NCI-H2227 treated with DMSO at 0.1 percent for 48 hours (cell line): ENCODE measurements around the gene ZMAT5.

Experiments used
- DNase-seq: peaks from one replicate; lab custom pipeline; 2025; lab: John Stamatoyannopoulos, UW

The ZMAT5 gene

DNA sequence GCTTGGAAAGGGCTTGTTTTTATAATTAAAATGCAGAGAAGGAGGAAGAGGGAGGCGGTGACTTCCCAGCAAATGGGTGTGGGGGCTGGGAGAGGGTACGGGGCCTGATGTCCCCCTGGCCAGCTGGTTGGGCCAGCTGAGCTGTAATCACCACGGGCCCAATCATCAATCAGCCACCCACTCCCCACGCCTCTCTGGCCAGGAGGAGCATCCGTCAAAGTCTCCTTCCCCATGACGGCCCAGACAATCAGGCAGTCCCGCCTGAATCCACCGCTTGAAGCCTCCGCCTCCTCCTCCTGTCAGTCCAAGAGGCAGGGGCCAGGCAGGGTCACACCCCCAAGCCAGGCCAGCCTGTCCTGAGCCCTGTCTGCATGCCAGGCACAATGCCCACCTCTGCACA, 60.3 kb downstream of the ZMAT5 start:
- no peak for DNase-seq

- no peak for DNase-seq
These were observed 61.2 kb downstream of the ZMAT5 start for GRCh38 chr22:29705651-29706050.

DNA sequence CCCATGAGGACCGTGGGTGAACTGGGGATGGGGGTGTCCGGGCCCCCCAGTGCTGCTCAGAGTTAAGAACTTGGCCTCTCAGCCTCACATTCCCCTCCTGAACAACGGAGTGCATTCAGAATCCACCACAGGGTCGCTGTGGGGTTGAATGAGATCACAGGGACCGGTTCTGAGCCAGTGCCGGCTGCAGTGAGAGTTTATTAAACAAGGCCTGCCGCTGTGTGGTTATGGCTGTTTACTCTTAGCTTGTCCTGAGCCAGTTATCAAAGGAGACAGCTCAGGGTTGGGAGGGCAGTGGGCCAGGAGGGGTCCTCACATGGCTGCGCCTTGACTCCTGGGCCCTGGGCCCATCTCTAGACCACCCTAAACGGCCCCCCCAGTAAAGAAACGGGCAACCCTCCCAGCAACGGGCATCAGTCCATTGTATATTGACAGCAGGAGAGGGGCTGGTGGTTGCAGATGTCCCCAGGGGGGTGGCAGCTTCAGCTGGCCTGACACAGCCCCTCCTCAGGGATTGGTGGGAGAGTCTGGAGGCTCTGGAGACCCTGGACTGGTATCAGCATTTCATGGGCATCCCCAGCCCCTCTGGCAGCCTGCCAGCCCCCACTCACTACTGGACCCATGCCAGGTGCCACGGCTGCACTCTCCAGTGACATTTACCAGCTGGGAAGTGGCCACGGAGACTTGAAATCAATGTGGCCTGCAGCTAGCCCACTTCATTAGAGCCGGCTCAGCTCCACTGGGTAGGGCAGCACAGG, 62.1 kb downstream of the ZMAT5 start:
- DNase-seq = no peak

GRCh38 chr22:29703569-29704195, 63.1 kb downstream of the ZMAT5 start:
- no peak for DNase-seq

DNA sequence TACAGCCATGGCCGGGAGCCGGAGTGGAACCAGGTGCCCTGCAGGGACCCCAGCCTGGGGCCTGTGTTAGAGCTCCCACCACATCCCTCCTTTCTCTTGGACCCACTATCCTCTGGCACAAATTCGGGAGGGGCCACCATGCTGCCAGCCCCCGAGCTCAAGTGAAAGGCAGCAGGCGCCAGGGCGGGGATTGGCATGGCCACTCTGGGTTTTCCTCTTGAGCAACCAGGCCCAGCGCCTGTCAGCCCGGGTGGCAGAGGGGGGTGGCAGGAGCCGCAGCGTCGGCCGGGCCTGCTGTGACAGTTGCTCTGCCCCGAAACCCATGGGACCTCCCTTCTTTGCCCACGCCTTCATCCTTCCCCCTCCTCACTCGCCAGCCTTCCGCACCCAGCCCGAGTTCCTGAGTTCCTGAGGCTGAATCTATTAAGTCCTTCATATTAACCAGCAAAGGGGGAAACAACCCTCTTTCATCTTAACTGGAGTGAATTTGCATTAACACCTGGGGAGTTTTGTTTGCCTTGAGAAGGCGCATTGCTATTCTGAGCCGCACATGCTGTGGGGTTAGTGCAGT, 63.8 kb downstream of the ZMAT5 start:
- no peak for DNase-seq

GRCh38 chr22:29702000-29702930, 64.5 kb downstream of the ZMAT5 start:
- no peak for DNase-seq

GRCh38 chr22:29701155-29701999, 65.4 kb downstream of the ZMAT5 start:
- DNase-seq = no peak

GRCh38 chr22:29700900-29701154, 66.0 kb downstream of the ZMAT5 start:
- no peak for DNase-seq

GRCh38 chr22:29700206-29700899, 66.5 kb downstream of the ZMAT5 start:
- peak; percentile 27 for DNase-seq

- no peak for DNase-seq
These were observed 68.8 kb downstream of the ZMAT5 start for GRCh38 chr22:29697853-29698598.

- no peak for DNase-seq
These were observed 71.5 kb downstream of the ZMAT5 start for GRCh38 chr22:29695129-29695926.

DNA sequence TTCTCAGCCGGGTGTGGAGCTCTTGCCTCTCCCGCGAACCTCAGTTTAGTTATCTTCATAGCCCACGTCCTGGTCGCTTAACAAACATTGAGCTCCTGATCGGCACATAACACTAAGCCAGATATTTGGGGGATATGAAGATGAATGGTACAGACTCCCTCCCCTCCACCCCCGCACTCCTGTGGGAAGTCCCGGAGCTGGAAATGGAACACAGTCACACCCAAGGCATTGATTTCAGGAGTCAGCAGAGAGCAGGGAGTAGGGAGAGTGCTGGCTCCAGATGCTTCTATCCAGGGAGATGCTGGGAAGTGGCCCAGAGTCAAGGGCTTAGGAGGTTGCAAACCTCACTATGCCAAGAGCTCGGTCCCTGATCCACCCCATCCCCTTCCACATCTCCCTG, 73.1 kb downstream of the ZMAT5 start:
- DNase-seq = no peak

DNA sequence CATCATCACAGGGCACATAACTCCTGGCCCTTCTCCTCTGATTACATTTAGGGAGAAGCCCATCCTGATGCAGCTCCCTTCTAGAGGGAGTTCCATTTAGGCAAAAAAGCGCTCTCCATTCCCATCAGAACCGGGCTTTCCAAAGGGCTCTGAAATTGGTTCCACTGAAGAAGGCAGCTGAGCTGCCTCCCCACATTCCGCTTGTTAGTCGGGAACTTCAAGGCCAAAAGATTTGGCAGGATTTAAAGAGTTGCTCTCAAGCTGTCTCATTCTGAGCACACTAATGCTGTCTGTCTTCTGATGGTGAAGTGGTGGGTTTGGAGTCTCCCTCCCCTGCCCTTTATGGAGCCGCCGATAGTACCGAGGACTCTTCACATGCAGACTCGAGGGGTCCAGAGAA, 73.6 kb downstream of the ZMAT5 start:
- no peak for DNase-seq

- no peak for DNase-seq
These were observed 74.5 kb downstream of the ZMAT5 start for GRCh38 chr22:29692327-29692640.

- DNase-seq = no peak
These were observed 75.0 kb downstream of the ZMAT5 start for GRCh38 chr22:29691636-29692326.

GRCh38 chr22:29690476-29690875, 76.3 kb downstream of the ZMAT5 start:
- no peak for DNase-seq

DNA sequence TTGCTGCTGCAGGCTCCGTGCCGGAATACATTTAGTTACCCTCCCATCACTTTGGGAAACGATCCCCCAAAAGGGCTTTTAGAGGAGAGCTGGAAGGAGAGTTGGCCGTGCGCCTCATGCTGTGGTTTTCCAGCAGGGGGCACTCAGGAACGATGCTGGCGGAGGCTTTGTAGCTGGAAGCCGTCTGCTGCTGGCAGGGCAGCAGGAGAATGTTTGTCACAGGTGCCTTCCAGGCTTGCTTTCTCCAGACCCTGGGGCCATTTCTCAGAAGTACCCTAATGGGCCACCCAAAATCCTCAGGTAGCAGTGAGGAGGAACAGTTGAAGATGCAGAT, 77.0 kb downstream of the ZMAT5 start:
- peak; percentile 14 for DNase-seq

DNA sequence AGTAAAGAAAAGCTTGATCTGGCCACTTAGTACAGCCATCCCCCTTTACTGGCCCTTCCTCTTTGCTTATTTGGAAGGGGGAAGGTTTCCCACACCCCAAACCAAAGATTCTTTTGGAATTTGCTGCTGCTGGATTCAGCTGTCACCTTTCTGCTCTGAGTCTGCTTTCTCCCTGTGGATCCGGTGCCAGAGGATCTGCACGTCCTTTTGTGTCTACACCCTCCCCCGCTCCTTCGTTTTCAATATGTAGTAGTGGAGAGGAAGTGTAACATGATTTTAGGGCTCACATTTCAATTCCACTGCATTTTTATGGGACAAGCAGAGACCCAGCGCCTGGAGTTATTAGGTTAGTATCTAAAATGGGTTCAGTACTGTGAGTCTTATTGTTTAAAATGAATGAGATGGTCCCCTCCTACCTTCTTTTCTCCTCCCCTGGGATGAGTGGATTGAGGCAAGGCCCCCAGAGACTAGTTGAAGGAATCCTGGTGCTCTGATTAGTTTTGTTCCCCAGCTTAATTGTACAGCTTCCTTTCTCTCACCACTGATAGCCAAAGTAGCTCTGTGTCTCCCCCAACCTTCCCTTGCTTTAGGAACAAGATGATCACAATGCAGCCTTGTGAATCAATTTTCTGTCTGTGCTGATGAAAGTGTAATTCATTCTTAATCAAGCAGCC, 77.5 kb downstream of the ZMAT5 start:
- no peak for DNase-seq

GRCh38 chr22:29684244-29684643, 82.6 kb downstream of the ZMAT5 start:
- no peak for DNase-seq
